ENCODE measurements around the gene TOPAZ1. TPM values are rescaled to one million over a fixed set of nuclear protein-coding genes. Genes with fewer than 3 reads are reported as not detected.

Gene TOPAZ1
- total RNA-seq, 1 experiment from 2014 or later, result not detected

- DNase-seq, result no peak
- Histone ChIP-seq H3K79me2 (ENCODE audit: insufficient read depth, low read length) (no peaks in the 10 kb centered on the region), H3K27ac (ENCODE audit: insufficient read length, low read depth, low read length) (no peak overlapping the region), H2BK120ac (ENCODE audit: low read depth, low read length, poor library complexity, severe bottlenecking) (no peak overlapping the region), H4K91ac (ENCODE audit: insufficient read length, low read depth, low read length) (no peak overlapping the region), H2BK12ac (ENCODE audit: insufficient read length, low read depth, low read length) (no peak overlapping the region), H4K8ac (replicated peaks; ENCODE audit: insufficient read length, low read depth, low read length) (no peak overlapping the region), H4K20me1 (ENCODE audit: control insufficient read depth, insufficient read depth, insufficient read length) (no peaks in the 10 kb centered on the region), H3K27me3 (ENCODE audit: insufficient read depth, low read length) (no peaks in the 10 kb centered on the region), H3T11ph (ENCODE audit: low read length) (no peak overlapping the region), H3K23me2 (ENCODE audit: insufficient read length, low read depth, low read length, poor library complexity, severe bottlenecking) (no peaks in the 10 kb centered on the region), H3K4me2 (ENCODE audit: insufficient read depth, insufficient read length, low read length) (no peak overlapping the region), H3K56ac (ENCODE audit: insufficient read length, low read depth, low read length) (no peak overlapping the region), H3K79me1 (ENCODE audit: insufficient read depth, low read depth, low read length, poor library complexity, severe bottlenecking) (no peaks in the 10 kb centered on the region), H3K9me3 (ENCODE audit: control insufficient read depth, low read depth, low read length) (no peaks in the 10 kb centered on the region), H2AK5ac (ENCODE audit: insufficient read length, low read length) (no peak overlapping the region), H3K14ac (ENCODE audit: insufficient read depth, low read length) (no peak overlapping the region), H3K9ac (ENCODE audit: extremely low read depth, insufficient read length, low read length) (no peak overlapping the region), H3K23ac (ENCODE audit: insufficient read length, low read depth, low read length) (no peak overlapping the region), H4K5ac (ENCODE audit: insufficient read length, low read depth, low read length) (no peak overlapping the region), H3K18ac (ENCODE audit: insufficient read length, low read depth, low read length) (no peak overlapping the region), H2BK5ac (ENCODE audit: insufficient read length, low read length) (no peak overlapping the region), H2BK20ac (ENCODE audit: low read depth, low read length, poor library complexity, severe bottlenecking) (no peak overlapping the region), H3K4me1 (ENCODE audit: insufficient read depth, low read length) (no peaks in the 10 kb centered on the region), H2AFZ (ENCODE audit: low read length) (no peak overlapping the region), H3K4ac (ENCODE audit: low read depth, low read length) (no peak overlapping the region), H2BK15ac (ENCODE audit: low read depth, low read length) (no peak overlapping the region)
- no peak for TF ChIP-seq CTCF (conservative IDR thresholded peaks at IDR 0.05)
- Mint-ChIP-seq H3K4me3 (no peak overlapping the region), H3K36me3 (ENCODE audit: insufficient read depth in 1 of 3, low read depth in 3 of 3) (no peaks in the 10 kb centered on the region), H3K27ac (no peak overlapping the region), H3K9me3 (no peaks in the 10 kb centered on the region), H3K4me1 (peaks cover 8 to 12% of the 10 kb centered on the region in 2 experiments), H3K27me3 (ENCODE audit: low read depth) (0 out of 2 replicates have a peak, but pooled peaks cover 3% of the 10 kb centered on the region)
- no CpG with 5 or more reads among the region's 4 CpGs for WGBS (ENCODE audit: extremely low coverage, insufficient read length, low lambda C conversion rate)
These were observed 5.2 kb upstream of the TOPAZ1 start for GRCh38 chr3:44236485-44236908.
